ENCODE results near the gene TNNT1.

DNA sequence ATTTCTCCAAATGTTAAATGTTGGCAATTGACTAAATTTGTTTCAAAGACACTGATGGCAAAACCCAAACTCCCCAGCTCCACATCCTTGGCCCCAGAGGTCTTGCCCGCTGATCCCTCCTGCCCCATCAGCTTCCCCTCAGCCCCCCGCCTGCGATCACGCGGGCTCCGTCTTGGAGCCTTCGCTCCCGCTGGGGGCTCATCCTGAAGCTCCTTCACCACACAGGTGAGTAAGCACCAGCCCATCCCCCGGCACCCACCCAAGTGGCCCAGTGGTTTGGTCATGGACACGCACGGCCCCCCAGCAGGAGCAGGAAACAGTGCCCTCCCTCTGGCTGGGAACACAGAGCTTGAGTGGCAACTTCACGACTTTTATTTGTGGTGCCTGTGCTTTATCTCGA lies 58.4 kb downstream of the TNNT1 start:
- TF ChIP-seq YY1 (IDR thresholded peaks at IDR 0.05; ENCODE audit: insufficient read depth, insufficient read length) (no peak), ZNF274 (IDR thresholded peaks at IDR 0.05; ENCODE audit: low read depth, low read length) (no peak), SUZ12 (IDR thresholded peaks at IDR 0.05; ENCODE audit: extremely low read depth, insufficient read depth, insufficient read length) (no peak)

All from NT2/D1 (cell line).